Measurements from ENCODE around the gene FGFR1OP2. TPM values are rescaled to one million over a fixed set of nuclear protein-coding genes. Genes with fewer than 3 reads are reported as not detected.

The FGFR1OP2 gene
- total RNA-seq, 1 donor = 52.5 TPM

GRCh38 chr12:27013611-27014084 lies 75.4 kb downstream of the FGFR1OP2 start:
- TF ChIP-seq, protein P1, sequence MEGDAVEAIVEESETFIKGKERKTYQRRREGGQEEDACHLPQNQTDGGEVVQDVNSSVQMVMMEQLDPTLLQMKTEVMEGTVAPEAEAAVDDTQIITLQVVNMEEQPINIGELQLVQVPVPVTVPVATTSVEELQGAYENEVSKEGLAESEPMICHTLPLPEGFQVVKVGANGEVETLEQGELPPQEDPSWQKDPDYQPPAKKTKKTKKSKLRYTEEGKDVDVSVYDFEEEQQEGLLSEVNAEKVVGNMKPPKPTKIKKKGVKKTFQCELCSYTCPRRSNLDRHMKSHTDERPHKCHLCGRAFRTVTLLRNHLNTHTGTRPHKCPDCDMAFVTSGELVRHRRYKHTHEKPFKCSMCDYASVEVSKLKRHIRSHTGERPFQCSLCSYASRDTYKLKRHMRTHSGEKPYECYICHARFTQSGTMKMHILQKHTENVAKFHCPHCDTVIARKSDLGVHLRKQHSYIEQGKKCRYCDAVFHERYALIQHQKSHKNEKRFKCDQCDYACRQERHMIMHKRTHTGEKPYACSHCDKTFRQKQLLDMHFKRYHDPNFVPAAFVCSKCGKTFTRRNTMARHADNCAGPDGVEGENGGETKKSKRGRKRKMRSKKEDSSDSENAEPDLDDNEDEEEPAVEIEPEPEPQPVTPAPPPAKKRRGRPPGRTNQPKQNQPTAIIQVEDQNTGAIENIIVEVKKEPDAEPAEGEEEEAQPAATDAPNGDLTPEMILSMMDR (IDR thresholded peaks at IDR 0.05; ENCODE audit: insufficient read depth, low read length) = no peak

GRCh38 chr12:27014085-27014858 lies 76.0 kb downstream of the FGFR1OP2 start, which contains the start of gene TM7SF3:
Gene TM7SF3 (minus strand): TSS chr12:27014384. CDS start chr12:27014168, 216 bp downstream.
- peak within 1 kb of the TSS; percentile 90 for H3K4me3 ChIP-seq (ENCODE audit: low read depth, low read length)
- TF ChIP-seq, protein P1 (IDR thresholded peaks at IDR 0.05; ENCODE audit: insufficient read depth, low read length) = peak; percentile 72
- peak; percentile 87 for DNase-seq (ENCODE audit: low read depth)

More at GRCh38 chr12:27013611-27014084, 75.4 kb downstream of the FGFR1OP2 start:
- peak overlapping the region; percentile 90 for H3K4me3 ChIP-seq (ENCODE audit: low read depth, low read length)
- DNase-seq (ENCODE audit: low read depth) = peak; percentile 51

DNA sequence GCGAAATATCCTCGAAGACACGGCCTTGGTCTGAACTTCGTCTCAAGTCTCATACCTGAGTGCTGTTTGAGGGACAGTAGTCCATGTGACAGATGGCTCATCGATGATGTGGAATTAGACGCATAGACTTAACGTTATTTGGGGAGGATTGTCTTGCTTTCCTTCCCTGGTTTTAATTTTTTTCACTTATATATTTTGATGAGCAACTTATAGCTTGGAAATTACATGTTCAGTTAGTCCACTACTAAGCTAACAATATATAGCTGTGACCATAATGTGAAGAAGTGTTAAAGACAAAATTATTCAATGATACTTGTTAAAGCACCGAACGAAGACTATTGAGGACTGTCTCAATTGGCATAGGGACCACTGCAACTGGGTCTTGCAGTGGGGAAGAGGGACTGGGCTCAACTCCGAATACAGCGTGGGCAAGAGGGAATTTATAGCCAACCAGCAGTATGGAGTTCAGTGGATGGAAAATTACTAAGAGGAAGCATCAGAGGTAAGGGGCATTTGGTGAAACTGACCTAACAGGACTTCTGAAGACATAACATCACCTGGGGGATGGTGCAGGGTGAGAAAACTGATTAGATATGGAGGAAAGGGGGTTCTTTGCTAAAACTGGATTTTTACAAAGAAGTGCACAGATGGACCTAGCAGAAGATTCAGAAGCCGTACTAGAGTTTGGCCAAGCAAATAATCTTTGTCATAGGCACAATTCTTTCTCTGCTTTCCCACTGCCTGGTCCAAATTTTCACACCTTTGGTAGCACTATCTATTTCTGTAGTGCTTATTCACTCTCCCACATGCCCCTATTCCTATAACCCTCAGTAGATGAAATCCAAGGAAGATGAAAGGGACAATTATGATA lies 76.8 kb downstream of the FGFR1OP2 start:
- TF ChIP-seq, protein P1 (IDR thresholded peaks at IDR 0.05; ENCODE audit: insufficient read depth, low read length) = no peak
- no peak for DNase-seq (ENCODE audit: low read depth)
- H3K4me3 ChIP-seq (ENCODE audit: low read depth, low read length) = peak overlapping the region; percentile 90

- H3K4me3 ChIP-seq (ENCODE audit: low read depth, low read length) = no peak overlapping the region
- DNase-seq (ENCODE audit: low read depth) = peak; percentile 71
- TF ChIP-seq, protein P1 (IDR thresholded peaks at IDR 0.05; ENCODE audit: insufficient read depth, low read length) = peak; percentile 46
Measured at GRCh38 chr12:27015730-27016076, 77.4 kb downstream of the FGFR1OP2 start.

Other genes with a start within 250 kb of the FGFR1OP2 start
- gene ITPR2, start 105.3 kb upstream of the FGFR1OP2 start, total RNA-seq (ENCODE audit: low replicate concordance) = 15.5 and 79.5 TPM in 2 replicates
- 12.4 and 52.2 TPM in 2 replicates for gene INTS13, start 489 bp upstream of the FGFR1OP2 start, total RNA-seq (ENCODE audit: low replicate concordance)
- gene TM7SF3, start 75.9 kb downstream of the FGFR1OP2 start, total RNA-seq (ENCODE audit: low replicate concordance) = 41.8 and 67.7 TPM in 2 replicates
- 17.2 and 87.1 TPM in 2 replicates for gene MED21, start 84.1 kb downstream of the FGFR1OP2 start, total RNA-seq (ENCODE audit: low replicate concordance)
- gene C12orf71, start 144.1 kb downstream of the FGFR1OP2 start, total RNA-seq (ENCODE audit: low replicate concordance) = not detected in 2 replicates

Data from fibroblast of the aortic adventitia (primary cell).